Measurements from ENCODE around the gene ATXN7L3. TPM values are rescaled to one million over a fixed set of nuclear protein-coding genes. Genes with fewer than 3 reads are reported as not detected.
A peak's percentile ranks its signal among the peaks of the same experiment; 100 is the strongest.
"Not testable (repeated sequence)": the region's sequence is repeated elsewhere in the genome, so short reads cannot be mapped to it uniquely, and the experiment has no call there.

Gene ATXN7L3
- total and polyA plus RNA-seq, 12 donors: 23.7 to 40.6 (median 30.7) TPM

- peaks cover 0 to 11% (median 7%) of the 10 kb centered on the region in 9 donors for H3K4me1 ChIP-seq
- DNase-seq (no peak), ATAC-seq (no peak)
- WGBS, 2 donors: 79% methylated on average over 6 of the region's 6 CpGs
- no peaks in the 10 kb centered on the region for H3K27me3 ChIP-seq
- TF ChIP-seq, protein P1, sequence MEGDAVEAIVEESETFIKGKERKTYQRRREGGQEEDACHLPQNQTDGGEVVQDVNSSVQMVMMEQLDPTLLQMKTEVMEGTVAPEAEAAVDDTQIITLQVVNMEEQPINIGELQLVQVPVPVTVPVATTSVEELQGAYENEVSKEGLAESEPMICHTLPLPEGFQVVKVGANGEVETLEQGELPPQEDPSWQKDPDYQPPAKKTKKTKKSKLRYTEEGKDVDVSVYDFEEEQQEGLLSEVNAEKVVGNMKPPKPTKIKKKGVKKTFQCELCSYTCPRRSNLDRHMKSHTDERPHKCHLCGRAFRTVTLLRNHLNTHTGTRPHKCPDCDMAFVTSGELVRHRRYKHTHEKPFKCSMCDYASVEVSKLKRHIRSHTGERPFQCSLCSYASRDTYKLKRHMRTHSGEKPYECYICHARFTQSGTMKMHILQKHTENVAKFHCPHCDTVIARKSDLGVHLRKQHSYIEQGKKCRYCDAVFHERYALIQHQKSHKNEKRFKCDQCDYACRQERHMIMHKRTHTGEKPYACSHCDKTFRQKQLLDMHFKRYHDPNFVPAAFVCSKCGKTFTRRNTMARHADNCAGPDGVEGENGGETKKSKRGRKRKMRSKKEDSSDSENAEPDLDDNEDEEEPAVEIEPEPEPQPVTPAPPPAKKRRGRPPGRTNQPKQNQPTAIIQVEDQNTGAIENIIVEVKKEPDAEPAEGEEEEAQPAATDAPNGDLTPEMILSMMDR (IDR thresholded peaks at IDR 0.05): no peak
- no peak overlapping the region for H3K4me3 ChIP-seq
- no peak overlapping the region for H3K27ac ChIP-seq
- H3K9me3 ChIP-seq: no peaks in the 10 kb centered on the region
- H3K36me3 ChIP-seq: no peaks in the 10 kb centered on the region
- intact Hi-C loops (cut with DNase I): no loop called here
Measured at GRCh38 chr17:44241106-44241624, 41.5 kb upstream of the ATXN7L3 start.

DNA sequence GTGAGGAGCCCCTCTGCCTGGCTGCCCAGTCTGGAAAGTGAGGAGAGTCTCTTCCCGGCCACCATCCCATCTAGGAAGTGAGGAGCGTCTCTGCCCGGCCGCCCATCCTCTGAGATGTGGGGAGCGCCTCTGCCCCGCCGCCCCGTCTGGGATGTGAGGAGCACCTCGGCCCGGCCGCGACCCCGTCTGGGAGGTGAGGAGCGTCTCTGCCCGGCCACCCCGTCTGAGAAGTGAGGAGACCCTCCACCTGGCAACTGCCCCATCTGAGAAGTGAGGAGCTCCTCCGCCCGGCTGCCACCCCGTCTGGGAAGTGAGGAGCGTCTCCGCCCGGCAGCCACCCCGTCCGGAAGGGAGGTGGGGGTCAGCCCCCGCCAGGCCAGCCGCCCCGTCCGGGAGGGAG, 38.2 kb upstream of the ATXN7L3 start:
- ATAC-seq; H3K4me3 ChIP-seq; intact Hi-C loops (cut with DNase I); H3K36me3 ChIP-seq; H3K9me3 ChIP-seq; DNase-seq; H3K27ac ChIP-seq; H3K27me3 ChIP-seq: not testable (repeated sequence)
- H3K4me1 ChIP-seq: peaks cover 0 to 13% (median 4%) of the 10 kb centered on the region in 9 donors
- WGBS, 2 donors: 94 to 95% methylated on average over 20 of the region's 28 CpGs

GRCh38 chr17:44236444-44236991, 36.8 kb upstream of the ATXN7L3 start:
- Histone ChIP-seq H3K27me3 (no peaks in the 10 kb centered on the region), H3K4me1 (peaks cover 0 to 13% (median 4%) of the 10 kb centered on the region in 9 donors), H3K36me3 (no peaks in the 10 kb centered on the region), H3K27ac (no peak overlapping the region), H3K9me3 (no peaks in the 10 kb centered on the region), H3K4me3 (no peak overlapping the region)
- intact Hi-C loops (cut with DNase I): no loop called here
- TF ChIP-seq, protein P1 (IDR thresholded peaks at IDR 0.05): no peak
- DNase-seq (no peak), ATAC-seq (no peak)
- 63 to 70% methylated on average over 5 of the region's 5 CpGs for WGBS, 2 donors

DNA sequence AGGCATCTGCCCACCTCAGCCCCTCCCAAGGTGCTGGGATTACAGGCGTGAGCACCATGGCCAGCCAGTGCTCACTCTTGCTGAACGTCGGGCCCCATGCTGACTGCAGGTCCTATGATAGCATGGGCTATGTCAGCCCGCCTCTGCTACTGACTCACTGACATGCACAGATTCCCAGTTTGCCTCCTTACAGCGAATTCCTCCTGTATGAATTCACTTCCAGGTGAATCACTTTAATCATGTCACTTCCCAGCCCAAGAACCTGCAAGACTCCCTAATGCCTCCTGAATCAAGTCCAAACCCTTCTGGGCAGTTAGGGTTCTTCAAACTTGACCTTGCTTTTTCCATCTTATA, 35.9 kb upstream of the ATXN7L3 start:
- H3K9me3 ChIP-seq: no peaks in the 10 kb centered on the region
- TF ChIP-seq, protein P1 (IDR thresholded peaks at IDR 0.05): no peak
- intact Hi-C loops (cut with DNase I): no loop called here
- DNase-seq (no peak), ATAC-seq (peak in 1 of 8 donors; percentile 28)
- peak overlapping the region in 3 of 10 donors; percentile 38 to 44 (median 39) for H3K27ac ChIP-seq
- H3K36me3 ChIP-seq: no peaks in the 10 kb centered on the region
- 85 to 90% methylated on average over 5 of the region's 5 CpGs for WGBS, 2 donors
- no peak overlapping the region for H3K4me3 ChIP-seq
- H3K4me1 ChIP-seq: peaks cover 0 to 13% (median 4%) of the 10 kb centered on the region in 9 donors
- no peaks in the 10 kb centered on the region for H3K27me3 ChIP-seq

- TF ChIP-seq, protein P1 (IDR thresholded peaks at IDR 0.05): no peak
- H3K9me3 ChIP-seq: no peaks in the 10 kb centered on the region
- H3K27me3 ChIP-seq: no peaks in the 10 kb centered on the region
- H3K4me1 ChIP-seq: peaks cover 0 to 24% (median 7%) of the 10 kb centered on the region in 9 donors
- intact Hi-C loops (cut with DNase I): loop anchor here in 2 of 10 donors (5.0 kb wide), 1 partner anchor 44 kb away; no protein-coding TSS in a partner anchor
- ATAC-seq: no peak
- WGBS, 2 donors: 82 to 87% methylated on average over 5 of the region's 5 CpGs
- DNase-seq: no peak
- no peaks in the 10 kb centered on the region for H3K36me3 ChIP-seq
- no peak overlapping the region for H3K4me3 ChIP-seq
- H3K27ac ChIP-seq: no peak overlapping the region
Measured at GRCh38 chr17:44233582-44233981, 33.9 kb upstream of the ATXN7L3 start.

Data from heart right ventricle (tissue), 16 donors.